NCI-H82 (cell line): ENCODE results near the gene C19orf25.

Experiments
- DNase-seq: peaks from one replicate; lab custom pipeline; 2025; lab: John Stamatoyannopoulos, UW

Gene C19orf25

GRCh38 chr19:1496714-1497577 lies 17.9 kb upstream of the C19orf25 start:
- no peak for DNase-seq

DNA sequence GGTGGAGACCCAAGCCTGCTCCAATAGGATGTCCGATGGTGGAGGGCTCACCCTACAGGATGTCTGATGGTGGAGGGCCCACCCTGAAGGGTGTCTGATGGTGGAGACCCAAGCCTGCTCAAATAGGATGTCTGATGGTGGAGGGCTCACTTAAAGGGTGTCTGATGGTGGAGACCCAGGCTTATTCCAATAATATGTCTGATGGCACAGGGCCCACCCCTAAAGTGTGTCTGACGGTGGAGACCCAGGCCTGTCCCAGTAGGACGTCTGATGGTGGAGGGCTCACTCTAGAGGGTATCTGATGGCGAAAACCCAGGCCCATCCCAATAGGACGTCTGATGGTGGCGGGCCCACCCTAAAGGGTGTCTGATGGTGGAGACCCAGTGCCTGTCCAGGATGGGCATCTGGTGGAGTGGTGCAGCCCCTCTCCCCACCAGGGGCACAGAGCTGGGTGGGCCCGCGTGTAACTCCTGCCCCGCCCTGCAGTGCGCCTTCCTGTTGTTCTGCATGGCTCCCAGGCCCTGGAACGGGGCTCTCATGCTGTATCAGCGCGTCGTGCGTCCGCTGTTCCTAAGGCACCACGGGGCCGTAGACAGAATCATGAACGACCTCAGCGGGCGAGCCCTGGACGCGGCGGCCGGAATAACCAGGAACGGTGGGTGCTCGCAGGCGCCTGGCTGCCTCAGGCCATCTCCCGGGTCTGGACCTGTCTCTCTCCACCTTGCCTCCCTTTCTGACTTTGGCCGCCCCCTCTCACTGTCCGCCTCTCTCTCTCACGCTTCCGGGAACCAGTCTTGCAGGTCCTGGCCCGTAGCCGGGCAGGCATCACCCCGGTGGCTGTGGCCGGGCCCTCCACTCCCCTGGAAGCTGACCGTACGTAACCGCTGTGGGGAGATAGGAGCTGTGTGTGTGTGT lies 17.0 kb upstream of the C19orf25 start:
- DNase-seq = no peak

- no peak for DNase-seq
These were observed 16.2 kb upstream of the C19orf25 start for GRCh38 chr19:1495051-1495798.

- DNase-seq = no peak
These were observed 15.2 kb upstream of the C19orf25 start for GRCh38 chr19:1494115-1494815.

DNA sequence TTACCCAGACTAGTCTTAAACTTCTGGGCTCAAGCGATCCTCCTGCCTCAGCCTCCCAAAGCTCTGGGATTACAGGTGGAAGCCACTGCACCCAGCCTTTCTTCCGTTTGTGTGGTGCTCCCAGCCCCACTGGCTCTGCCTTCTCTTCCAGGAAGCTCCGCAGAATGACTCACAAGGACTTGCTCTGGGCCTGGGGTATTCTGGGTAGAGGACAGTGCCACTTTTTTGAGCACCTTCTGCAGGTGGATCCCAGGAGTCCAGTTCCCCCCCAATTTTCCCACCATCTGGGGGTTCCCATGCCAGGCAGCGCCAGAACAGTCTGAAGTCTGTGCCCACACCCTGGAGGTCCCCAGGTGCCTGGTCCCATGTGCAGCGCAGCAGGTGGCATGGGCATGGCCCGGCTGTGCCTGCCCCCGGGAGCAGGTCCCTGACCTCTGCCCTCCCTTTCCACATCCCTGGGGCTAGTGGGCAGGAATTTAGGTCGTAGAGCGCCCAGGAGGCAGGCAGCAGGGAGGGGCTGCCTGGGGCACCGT lies 13.5 kb upstream of the C19orf25 start:
- no peak for DNase-seq

DNA sequence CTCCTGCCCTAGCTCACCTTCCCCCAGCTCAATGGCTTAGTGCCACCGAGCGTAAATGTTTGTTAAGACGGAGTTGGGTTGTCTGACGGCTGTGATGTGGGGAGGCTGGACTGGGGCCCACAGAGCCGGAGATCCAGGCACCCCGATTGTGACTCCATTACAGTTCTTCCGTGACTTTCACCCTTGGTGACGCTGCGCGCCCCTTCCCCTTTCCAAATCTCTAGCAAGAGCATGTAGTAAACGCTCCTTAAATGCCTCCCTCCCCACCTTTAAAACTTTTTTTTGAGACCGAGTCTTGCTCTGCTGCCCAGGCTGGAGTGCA lies 12.8 kb upstream of the C19orf25 start:
- peak; percentile 21 for DNase-seq

- no peak for DNase-seq
These were observed 12.3 kb upstream of the C19orf25 start, which contains the start of gene REEP6 for GRCh38 chr19:1491114-1491848. TSS of gene REEP6 (plus strand) at chr19:1491181. CDS start at chr19:1491270, 89 bp downstream.

DNA sequence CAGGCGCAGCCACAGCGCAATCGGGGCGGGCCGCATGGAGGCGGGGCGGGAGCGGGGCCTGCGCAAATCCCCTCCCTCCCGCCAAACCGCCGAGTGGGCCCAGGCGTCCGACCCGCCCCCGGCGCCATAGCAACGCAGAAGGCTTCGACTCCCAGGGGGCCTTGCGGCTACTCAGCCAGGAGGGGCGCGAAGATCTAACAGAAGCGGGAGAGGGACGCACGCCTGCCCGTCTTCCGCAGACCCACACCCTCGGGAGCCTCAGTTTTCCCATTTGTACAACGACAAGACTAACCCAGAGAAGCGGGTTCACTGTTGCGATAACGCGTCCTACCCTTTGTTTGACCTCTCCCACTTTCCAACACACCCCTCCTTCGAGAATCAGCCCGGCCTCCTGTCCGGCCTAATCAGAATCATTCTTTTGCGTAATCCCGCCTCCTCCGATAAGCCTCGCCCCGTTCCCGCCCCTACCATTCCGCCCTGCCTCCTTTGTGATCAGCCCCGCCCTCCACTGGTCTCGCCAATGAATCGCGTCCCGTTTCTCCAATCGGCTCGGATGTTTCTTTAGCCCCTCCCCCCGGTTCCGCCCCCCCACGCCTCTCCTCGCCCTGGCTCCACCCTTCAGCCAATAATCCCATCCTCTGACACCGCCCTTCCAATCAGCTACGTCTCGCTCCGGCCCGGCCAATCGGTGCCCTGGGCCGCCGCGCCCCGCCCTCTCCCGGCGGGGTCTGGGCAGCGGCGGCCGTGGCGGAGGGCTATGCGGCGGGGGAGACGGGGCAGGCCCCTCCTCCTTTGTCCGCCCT lies 11.5 kb upstream of the C19orf25 start, which contains the start of gene PCSK4:
PCSK4 (minus strand) TSS at position 40 of the 803 bp plus-strand sequence; CDS start at position 36, 4 bp downstream.
- peak; percentile 99 for DNase-seq

GRCh38 chr19:1489463-1490310 lies 10.7 kb upstream of the C19orf25 start:
- no peak for DNase-seq

- no peak for DNase-seq
These were observed 9.2 kb upstream of the C19orf25 start for GRCh38 chr19:1488282-1488601.

DNA sequence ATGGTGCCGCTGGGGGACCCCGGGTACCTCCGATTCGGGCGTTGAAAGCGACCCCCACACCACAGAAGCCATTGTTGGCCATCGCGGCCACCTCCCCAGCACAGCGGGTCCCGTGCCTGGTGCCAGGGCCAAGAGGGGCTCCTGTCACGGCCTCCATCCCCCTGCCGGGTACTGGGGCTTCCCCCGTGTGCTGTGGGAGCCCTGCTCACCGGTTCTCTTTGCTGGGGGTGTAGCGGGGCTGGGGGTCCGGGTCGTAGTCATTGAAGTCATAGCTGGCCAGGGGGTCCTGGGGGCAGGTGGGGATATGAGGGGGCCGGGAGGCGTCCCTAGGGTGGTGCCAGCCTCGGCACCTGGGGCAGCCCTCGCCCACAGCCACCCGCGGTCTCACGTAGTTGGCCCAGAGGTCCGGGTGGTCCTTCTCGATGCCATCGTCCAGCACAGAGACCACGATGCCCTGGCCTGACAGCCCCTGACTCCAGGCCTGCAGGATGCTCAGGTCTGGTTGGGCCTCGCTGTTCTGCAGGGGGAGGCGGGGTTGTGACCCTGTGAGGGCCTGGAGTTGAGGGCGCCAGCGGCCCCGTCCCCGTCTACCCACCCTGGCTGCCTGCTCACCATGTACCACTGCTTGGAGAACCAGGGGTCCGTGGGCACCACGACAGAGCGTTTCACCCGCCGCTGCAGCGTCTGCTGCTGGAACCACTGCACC lies 8.7 kb upstream of the C19orf25 start:
- DNase-seq = no peak

DNA sequence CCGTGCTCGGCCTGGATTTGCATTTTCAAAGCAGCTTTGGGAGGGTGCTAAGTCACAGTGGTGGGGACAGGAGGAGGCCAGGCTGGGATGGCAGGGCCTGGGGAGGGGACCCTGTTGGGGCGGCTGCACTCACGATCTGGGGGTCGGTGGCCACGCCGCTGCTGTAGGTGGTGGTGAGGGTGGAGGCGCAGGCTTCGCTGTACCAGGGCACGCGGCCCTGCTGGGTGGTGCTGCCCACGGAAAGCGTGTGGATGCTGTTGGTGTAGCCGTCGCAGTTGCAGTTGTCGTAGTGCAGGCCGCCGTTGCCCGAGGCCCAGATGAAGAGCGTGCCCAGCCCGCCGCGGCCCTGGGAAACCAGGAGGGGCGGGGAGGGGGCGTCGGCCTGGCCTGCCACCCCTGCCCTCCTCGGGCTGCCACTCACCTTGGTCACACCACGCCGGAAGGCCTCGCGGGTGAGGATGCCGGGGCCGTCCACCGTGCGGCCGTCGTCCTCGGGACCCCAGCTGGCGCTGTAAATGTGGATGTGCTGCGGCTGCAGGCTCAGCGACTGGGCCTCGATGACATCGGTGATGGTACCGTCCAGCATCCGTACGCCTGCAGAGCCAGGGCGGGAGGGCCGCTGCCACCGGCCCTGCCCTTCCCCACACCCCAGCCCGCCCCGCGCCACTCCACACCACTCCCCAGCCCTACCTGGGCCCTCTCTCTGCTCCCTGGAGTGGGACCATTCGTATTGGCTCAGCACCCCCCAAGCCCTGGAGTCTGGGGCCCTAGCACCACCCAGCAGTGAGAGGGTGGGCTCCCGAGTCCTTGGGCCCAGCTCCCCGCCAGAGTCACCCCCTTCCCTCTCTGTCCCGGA lies 7.9 kb upstream of the C19orf25 start:
- no peak for DNase-seq

GRCh38 chr19:1483979-1484428 lies 5.0 kb upstream of the C19orf25 start:
- no peak for DNase-seq

- no peak for DNase-seq
These were observed 4.3 kb upstream of the C19orf25 start for GRCh38 chr19:1483131-1483978.

GRCh38 chr19:1482361-1483130 lies 3.5 kb upstream of the C19orf25 start:
- peak; percentile 15 for DNase-seq
